MV-4-11 (cell line): ENCODE data around the gene SERPINB2.
A peak's percentile ranks its signal among the peaks of the same experiment; 100 is the strongest.
"Not testable (repeated sequence)": the region's sequence is repeated elsewhere in the genome, so short reads cannot be mapped to it uniquely, and the experiment has no call there.

Source experiments
- DNase-seq: peaks from one replicate; lab custom pipeline; 2025; lab: John Stamatoyannopoulos, UW

SERPINB2 gene

DNA sequence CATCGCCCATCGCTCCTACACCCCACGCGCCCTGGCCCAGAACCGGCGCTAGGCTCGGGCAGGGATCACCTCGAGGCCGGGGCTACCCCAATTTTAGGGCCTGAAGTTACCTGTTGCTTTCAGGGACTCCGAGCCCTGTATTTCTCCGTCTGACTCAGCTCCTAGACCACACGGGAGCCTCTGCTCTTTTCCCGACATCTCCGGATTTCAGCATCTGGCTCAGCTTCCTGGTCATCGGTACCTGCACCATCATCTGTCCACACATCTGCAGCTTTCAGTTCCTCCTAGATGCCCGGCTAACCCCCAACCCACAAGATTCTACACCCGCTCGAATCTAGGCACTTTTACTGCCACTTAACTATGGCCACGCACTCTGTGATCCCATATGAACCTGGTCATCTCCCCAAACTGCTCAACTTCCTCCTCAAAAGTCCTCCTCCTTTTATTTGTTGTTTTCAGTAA is 49.5 kb downstream of the SERPINB2 start:
- DNase-seq: peak; percentile 60

DNA sequence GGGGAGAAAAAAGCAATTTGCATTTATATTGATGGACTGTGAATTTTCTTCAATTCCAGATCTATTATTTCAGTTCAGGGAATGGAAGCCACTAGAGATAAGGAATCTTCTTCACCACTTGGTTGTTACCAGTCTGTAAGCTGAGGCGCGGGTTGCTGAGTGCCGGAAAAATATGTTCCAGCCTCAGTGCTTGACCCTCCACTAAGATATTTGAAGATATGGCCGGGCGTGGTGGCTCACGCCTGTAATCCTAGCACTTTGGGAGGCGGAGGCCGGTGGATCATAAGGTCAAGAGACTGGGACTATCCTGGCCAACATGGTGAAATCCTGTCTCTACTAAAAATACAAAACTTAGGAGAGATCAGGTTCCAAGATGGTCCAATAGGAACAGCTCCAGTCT is 52.5 kb downstream of the SERPINB2 start:
- DNase-seq: no peak

DNA sequence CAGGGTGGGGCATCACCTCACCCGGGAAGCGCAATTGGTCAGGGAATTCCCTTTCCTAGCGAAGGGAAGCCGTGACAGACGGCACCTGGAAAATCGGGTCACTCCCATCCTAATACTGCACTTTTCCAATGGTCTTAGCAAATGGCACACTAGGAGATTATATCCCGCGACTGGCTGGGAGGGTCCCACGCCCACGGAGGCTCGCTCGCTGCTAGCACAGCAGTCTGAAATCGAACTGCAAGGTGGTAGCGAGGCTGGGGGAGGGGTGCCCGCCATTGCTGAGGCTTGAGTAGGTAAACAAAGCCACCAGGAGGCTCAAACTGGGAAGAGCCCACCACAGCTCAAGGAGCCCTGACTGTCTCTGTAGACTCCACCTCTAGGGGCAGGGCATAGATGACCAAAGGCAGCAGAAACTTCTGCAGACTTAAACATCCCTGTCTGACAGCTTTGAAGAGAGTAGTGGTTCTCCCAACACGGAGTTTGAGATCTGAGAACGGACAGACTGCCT is 53.1 kb downstream of the SERPINB2 start:
- not testable (repeated sequence) for DNase-seq

DNA sequence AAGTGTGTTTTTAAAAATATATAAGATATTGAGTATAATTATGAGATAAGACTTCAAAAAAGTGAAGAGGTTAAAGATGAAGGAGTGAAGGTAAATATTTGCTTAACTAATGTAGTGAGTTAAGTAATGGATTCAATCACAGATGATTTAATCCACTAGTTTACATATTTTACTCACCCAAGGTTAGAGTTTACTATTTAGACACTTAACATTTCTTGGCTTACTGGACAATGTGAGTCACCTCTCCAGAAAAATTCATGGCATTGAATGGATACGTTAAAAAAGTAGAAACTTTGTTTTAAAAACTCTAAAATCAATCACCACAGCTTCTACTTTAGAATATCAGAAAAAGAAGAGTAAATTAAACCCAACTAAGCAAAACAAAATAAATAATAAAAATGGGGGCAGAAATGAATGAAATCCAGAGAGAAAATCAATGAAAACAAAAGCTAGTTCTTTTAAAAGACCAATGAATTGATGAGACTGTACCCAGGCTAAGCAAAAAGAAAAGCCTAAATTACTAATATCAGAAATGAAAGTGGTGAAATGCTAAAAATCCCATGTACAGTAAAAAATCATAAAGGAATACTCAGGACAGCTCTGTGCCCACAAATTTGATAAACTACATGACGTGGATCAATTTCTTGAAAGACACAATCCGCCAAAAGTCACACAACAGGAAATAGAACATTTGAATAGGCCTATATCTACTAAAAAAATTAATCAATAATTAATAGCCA is 59.7 kb downstream of the SERPINB2 start:
- no peak for DNase-seq

DNA sequence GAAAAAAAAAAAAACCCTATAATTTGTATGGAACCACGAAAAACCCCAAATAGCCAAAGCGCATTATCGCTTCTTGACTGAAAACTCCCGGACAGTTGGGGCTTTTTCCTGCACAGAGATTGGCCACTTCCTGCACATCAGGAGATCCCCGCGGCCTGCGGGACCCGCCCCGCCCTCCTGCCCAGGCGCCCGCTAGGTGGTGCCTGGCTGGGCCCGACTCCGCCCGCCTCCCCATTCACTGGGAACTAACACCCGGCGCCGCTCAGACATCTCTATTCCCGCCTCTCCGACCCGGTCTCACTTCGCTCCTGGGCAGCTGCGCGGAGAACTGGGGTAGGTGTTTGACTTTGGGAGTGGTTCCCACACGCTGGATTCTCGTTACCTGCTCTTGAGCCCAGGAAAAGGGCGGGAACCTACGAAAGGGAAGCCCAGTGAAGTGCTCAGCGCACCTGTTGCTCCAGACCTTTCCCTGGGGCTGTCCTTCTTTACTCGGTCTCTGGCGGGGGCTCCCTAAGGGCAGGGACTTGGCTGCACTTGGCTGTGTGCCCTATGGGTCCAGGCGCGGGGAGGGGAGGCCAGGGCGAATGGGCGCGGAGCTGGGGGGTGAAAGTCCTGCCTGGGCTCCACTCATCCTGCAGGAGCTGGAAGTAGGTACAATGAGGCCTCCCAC is 61.7 kb downstream of the SERPINB2 start, which contains the start of gene HMSD:
TSS of gene HMSD (plus strand) at position 234 of the 670 bp plus-strand sequence. CDS start 4,155 bp downstream, outside the sequence.
- DNase-seq: no peak

DNA sequence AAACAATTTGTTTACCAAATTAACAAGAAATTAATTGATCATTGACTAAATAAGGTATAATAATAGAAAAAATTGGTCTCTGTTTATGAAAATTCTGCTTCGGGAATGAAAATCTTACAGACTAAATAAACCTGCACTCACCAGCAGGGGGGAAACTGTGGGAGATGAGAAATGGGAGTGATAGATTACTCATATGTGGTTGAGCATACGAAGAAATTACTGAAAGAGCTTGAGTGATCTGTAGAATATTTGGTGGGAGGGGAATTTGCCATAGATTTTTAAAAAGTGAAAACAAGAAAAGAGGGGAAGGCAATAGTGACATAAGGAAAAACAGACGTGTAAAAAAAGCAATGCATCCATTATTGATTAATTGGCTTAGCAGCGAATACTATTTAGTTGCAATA is 63.8 kb downstream of the SERPINB2 start:
- DNase-seq: peak; percentile 24
